Sigmoid colon (tissue), 4 donors: Measurements from ENCODE around the gene C3orf22.

ENCODE experiments used
- POLR2A ChIP-seq, 2 donors: fragments of 450-650 bp; IDR thresholded peaks; one replicate each; pipeline ENCODE4 v1.6.1; 2016; ENCODE audit warnings: antibody characterized with exemption in 2 of 2, mild to moderate bottlenecking in 2 of 2, moderate library complexity in 2 of 2
- POLR2AphosphoS5 ChIP-seq, 4 donors: sonication (generic); formaldehyde crosslinking; IDR thresholded peaks; one replicate each; pipeline ENCODE4 v1.6.1; 2017; ENCODE audit warnings: antibody characterized with exemption in 4 of 4

DNA sequence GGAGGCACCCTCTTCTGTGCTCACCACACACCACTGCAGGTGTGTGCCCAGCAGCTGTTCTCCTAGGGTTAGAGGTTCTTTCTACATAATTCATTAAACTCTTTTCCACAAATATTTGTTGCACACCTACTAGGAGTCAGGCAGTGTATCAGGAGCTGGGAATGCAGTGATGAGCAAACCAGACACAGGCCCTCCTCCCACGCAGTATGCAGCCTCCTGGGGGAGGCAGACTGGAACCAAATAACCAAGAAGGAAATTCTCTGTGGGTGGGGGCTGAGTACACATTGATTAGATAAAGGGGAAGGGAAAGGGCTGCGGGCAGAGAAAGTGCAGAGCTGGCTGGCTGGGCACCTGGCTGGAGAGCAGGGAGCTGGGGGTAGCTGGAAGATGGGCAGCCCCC is 18.5 kb upstream of the C3orf22 start:
- TF ChIP-seq POLR2A (IDR thresholded peaks at IDR 0.05) (no peak), POLR2AphosphoS5 (IDR thresholded peaks at IDR 0.05) (no peak)
